H1 (cell line): ENCODE measurements around the gene PHF1. TPM values are rescaled to one million over a fixed set of nuclear protein-coding genes. Genes with fewer than 3 reads are reported as not detected.

Source experiments
- CTCF ChIA-PET: fragments of 300-600 bp; sonication (Branson Sonifier 250); formaldehyde crosslinking; loops from one replicate; lab custom pipeline; 2021; ENCODE audit not compliant: partially characterized antibody; lab: Charles Lee
- POLR2A ChIA-PET: fragments of 300-600 bp; sonication (Branson Sonifier 250); formaldehyde crosslinking; loops from one replicate; lab custom pipeline; 2021; ENCODE audit warnings: inconsistent platforms; ENCODE audit not compliant: partially characterized antibody; lab: Charles Lee
- DNase-seq, 2 experiments: peaks; one replicate each; pipeline versions ENCODE4 v3.0.0 to v3.0.0-alpha.2; 2010 to 2022; ENCODE audit warnings: low spot score in 2 of 2, low read depth in 1 of 2, mixed read lengths in 1 of 2
- FAIRE-seq: peaks from 2 replicates; lab custom pipeline; 2011; peaks lifted over from hg19 to GRCh38; lab: Jason Lieb, UNC
- H2AFZ ChIP-seq: 2 replicates; pipeline ENCODE4 v1.8.1; 2012; ENCODE audit warnings: low read length, inconsistent platforms
- H2AK5ac ChIP-seq: 2 replicates; pipeline ENCODE4 v1.6.1; 2013; ENCODE audit warnings: low read depth, low read length
- H2BK120ac ChIP-seq: replicated peaks from 2 replicates; pipeline ENCODE3; 2013; ENCODE audit warnings: low read depth, low read length, inconsistent platforms
- H2BK12ac ChIP-seq: 2 replicates; pipeline ENCODE4 v1.6.1; 2013; ENCODE audit warnings: low read depth, low read length
- H2BK15ac ChIP-seq: 2 replicates; pipeline ENCODE4 v1.6.1; 2013; ENCODE audit warnings: low read length
- H2BK20ac ChIP-seq: 2 replicates; pipeline ENCODE4 v1.6.1; 2013; ENCODE audit warnings: low read length
- H2BK5ac ChIP-seq: 2 replicates; pipeline ENCODE4 v1.6.1; 2013; ENCODE audit warnings: low read depth, low read length
- H3K14ac ChIP-seq: 2 replicates; pipeline ENCODE4 v1.6.1; 2013; ENCODE audit warnings: inconsistent platforms; ENCODE audit not compliant: insufficient read length
- H3K18ac ChIP-seq: 2 replicates; pipeline ENCODE4 v1.6.1; 2013; ENCODE audit warnings: low read length; ENCODE audit errors: extremely low read depth
- H3K23ac ChIP-seq: 2 replicates; pipeline ENCODE4 v1.6.1; 2013; ENCODE audit warnings: inconsistent platforms; ENCODE audit not compliant: insufficient read length
- H3K23me2 ChIP-seq: 2 replicates; pipeline ENCODE4 v1.6.1; 2013; ENCODE audit warnings: low read depth, low read length
- H3K27ac ChIP-seq: 2 replicates; pipeline ENCODE4 v1.6.1; 2011; ENCODE audit warnings: low read depth, low read length, inconsistent platforms
- H3K27me3 ChIP-seq, 4 experiments: replicated peaks in 1 of 4; 1 replicate in 1 of 4; 2 replicates in 3 of 4; pipeline versions ENCODE4 v1.6.1 to v1.8.1; 2011 to 2013; ENCODE audit warnings: low read length in 3 of 4, mild to moderate bottlenecking in 3 of 4, inconsistent platforms in 2 of 4, mixed read lengths in 2 of 4, moderate library complexity in 1 of 4; ENCODE audit not compliant: control insufficient read depth in 3 of 4, insufficient read depth in 3 of 4; ENCODE audit errors: extremely low read depth in 1 of 4
- H3K36me3 ChIP-seq, 4 experiments: 2 replicates each; pipeline versions ENCODE4 v1.6.1 to v1.8.1; 2011 to 2013; ENCODE audit warnings: mild to moderate bottlenecking in 4 of 4, low read length in 3 of 4, moderate library complexity in 2 of 4, control low read depth in 1 of 4, inconsistent platforms in 1 of 4; ENCODE audit not compliant: insufficient read depth in 4 of 4, control insufficient read depth in 2 of 4
- H3K4ac ChIP-seq: replicated peaks from 2 replicates; pipeline ENCODE3; 2013; ENCODE audit warnings: low read length, low read depth, mixed read lengths, inconsistent platforms; ENCODE audit not compliant: insufficient read length
- H3K4me1 ChIP-seq, 4 experiments: replicated peaks in 1 of 4; 1 replicate in 1 of 4; 2 replicates in 3 of 4; pipeline versions ENCODE4 v1.6.1 to v1.8.1; 2011 to 2013; ENCODE audit warnings: low read length in 3 of 4, inconsistent platforms in 2 of 4, mixed read lengths in 1 of 4; ENCODE audit not compliant: insufficient read depth in 4 of 4, control insufficient read depth in 3 of 4
- H3K4me2 ChIP-seq, 2 experiments: 2 replicates each; pipeline versions ENCODE4 v1.6.1 to v1.8.1; 2011 to 2013; ENCODE audit warnings: low read depth in 2 of 2, low read length in 2 of 2, control low read depth in 1 of 2, inconsistent platforms in 1 of 2, mild to moderate bottlenecking in 1 of 2; ENCODE audit not compliant: insufficient read depth in 1 of 2
- H3K4me3 ChIP-seq, 4 experiments: fragments of 200-600, 300-600 bp in 1 of 4; sonication (generic), shearing (Covaris generic), sonication (Bioruptor Twin) in 1 of 4; 2 replicates each; pipeline versions ENCODE4 v1.5.1 to v1.8.1; 2011 to 2016; ENCODE audit warnings: low read length in 4 of 4, low read depth in 3 of 4, control low read depth in 2 of 4, inconsistent platforms in 2 of 4, mild to moderate bottlenecking in 2 of 4, mixed read lengths in 1 of 4, moderate library complexity in 1 of 4; ENCODE audit not compliant: insufficient read depth in 2 of 4; ENCODE audit errors: extremely low read depth in 1 of 4
- H3K56ac ChIP-seq: replicated peaks from 2 replicates; pipeline ENCODE3; 2013; ENCODE audit warnings: low read depth, mild to moderate bottlenecking, mixed read lengths, low read length, inconsistent platforms; ENCODE audit not compliant: insufficient read length
- H3K79me1 ChIP-seq: 2 replicates; pipeline ENCODE4 v1.6.1; 2013; ENCODE audit warnings: low read depth, low read length, control low read depth
- H3K79me2 ChIP-seq, 2 experiments: 2 replicates each; pipeline versions ENCODE4 v1.6.1 to v1.8.1; 2012 to 2013; ENCODE audit warnings: low read length in 2 of 2, mild to moderate bottlenecking in 2 of 2, inconsistent platforms in 1 of 2; ENCODE audit not compliant: insufficient read depth in 2 of 2, control insufficient read depth in 1 of 2
- H3K9ac ChIP-seq, 4 experiments: replicated peaks in 1 of 4; 1 replicate in 1 of 4; 2 replicates in 3 of 4; pipeline versions ENCODE4 v1.6.1 to v1.8.1; 2011 to 2013; ENCODE audit warnings: low read depth in 3 of 4, low read length in 3 of 4, control low read depth in 2 of 4, mild to moderate bottlenecking in 2 of 4, moderate library complexity in 2 of 4, inconsistent platforms in 1 of 4; ENCODE audit errors: extremely low read depth in 1 of 4
- H3K9me3 ChIP-seq, 2 experiments: 2 replicates each; pipeline versions ENCODE4 v1.6.1 to v1.8.1; 2012 to 2013; ENCODE audit warnings: mild to moderate bottlenecking in 2 of 2, moderate library complexity in 2 of 2, control low read depth in 1 of 2, inconsistent platforms in 1 of 2, low read depth in 1 of 2, low read length in 1 of 2, mixed read lengths in 1 of 2; ENCODE audit not compliant: insufficient read depth in 2 of 2
- H4K20me1 ChIP-seq, 2 experiments: replicated peaks in 1 of 2; 2 replicates each; pipeline versions ENCODE3 to v1.8.1; 2011 to 2013; ENCODE audit warnings: inconsistent platforms in 2 of 2, low read length in 2 of 2, mild to moderate bottlenecking in 1 of 2; ENCODE audit not compliant: insufficient read depth in 2 of 2, control insufficient read depth in 1 of 2
- H4K5ac ChIP-seq: 2 replicates; pipeline ENCODE4 v1.6.1; 2013; ENCODE audit warnings: low read length, low read depth, mixed read lengths, inconsistent platforms; ENCODE audit not compliant: insufficient read length
- H4K8ac ChIP-seq: 2 replicates; pipeline ENCODE4 v1.8.0; 2013; ENCODE audit warnings: mild to moderate bottlenecking, moderate library complexity, low read length, inconsistent platforms; ENCODE audit not compliant: insufficient read depth; ENCODE audit errors: extremely low read depth
- H4K91ac ChIP-seq: replicated peaks from 2 replicates; pipeline ENCODE3; 2013; ENCODE audit warnings: low read length, mixed read lengths, inconsistent platforms; ENCODE audit not compliant: insufficient read length
- ASH2L ChIP-seq: fragments of 200-600, 300-600 bp; sonication (generic); IDR thresholded peaks from one replicate; pipeline ENCODE4 v1.7.1; 2017; ENCODE audit warnings: low read length
- BRCA1 ChIP-seq: IDR thresholded peaks from 2 replicates; pipeline ENCODE4 v1.6.1; 2012; ENCODE audit warnings: low read depth, low read length, improper control_type of control experiment
- CBX8 ChIP-seq: fragments of 300-800, 300-1000 bp; sonication (generic); IDR thresholded peaks from 2 replicates; pipeline ENCODE4 v1.7.1; 2016; ENCODE audit warnings: low read depth, low read length, borderline replicate concordance
- CHD2 ChIP-seq: IDR thresholded peaks from 2 replicates; pipeline ENCODE4 v1.6.1; 2012; ENCODE audit warnings: low read length, improper control_type of control experiment
- MAFK ChIP-seq: IDR thresholded peaks from 2 replicates; pipeline ENCODE4 v1.6.1; 2012; ENCODE audit warnings: low read depth, mild to moderate bottlenecking, improper control_type of control experiment, low read length
- SIN3A ChIP-seq, 2 experiments: IDR thresholded peaks in 1 of 2; conservative IDR thresholded peaks in 1 of 2; 2 replicates each; pipeline ENCODE4 v1.6.1; 2011 to 2012; ENCODE audit warnings: low read length in 2 of 2, improper control_type of control experiment in 1 of 2, low read depth in 1 of 2, mild to moderate bottlenecking in 1 of 2
- SIRT6 ChIP-seq: IDR thresholded peaks from one replicate; pipeline ENCODE4 v1.7.1; 2012; ENCODE audit warnings: low read length, inconsistent platforms
- SIX5 ChIP-seq: IDR thresholded peaks from 2 replicates; pipeline ENCODE4 v1.6.1; 2011; ENCODE audit warnings: mild to moderate bottlenecking, low read depth, low read length
- SP1 ChIP-seq: IDR thresholded peaks from 2 replicates; pipeline ENCODE4 v1.6.1; 2011; ENCODE audit warnings: low read depth, low read length
- TAF7 ChIP-seq: optimal IDR thresholded peaks from 2 replicates; pipeline ENCODE3; 2011; ENCODE audit warnings: low read depth, mild to moderate bottlenecking, inconsistent platforms, low read length, moderate library complexity, borderline replicate concordance
- WGBS, 2 experiments: shearing (Covaris generic) in 1 of 2; methylation state at CpG; one replicate each; pipeline versions ENCODE4 v1.1.6 to v1.1.7; 2013 to 2015; ENCODE audit warnings: low lambda C conversion rate in 2 of 2, mixed read lengths in 2 of 2, inconsistent platforms in 1 of 2, low coverage in 1 of 2, missing lambda C conversion rate in 1 of 2; ENCODE audit not compliant: insufficient replicate concordance in 2 of 2, insufficient coverage in 1 of 2, insufficient read length in 1 of 2; ENCODE audit errors: extremely low coverage in 1 of 2, missing lambda C conversion rate in 1 of 2; 5-methylcytosine and 5-hydroxymethylcytosine counted together
- polyA plus RNA-seq, 7 experiments: library from polyadenylated mRNA; depleted of rRNA in 3 of 7; stranded (reverse) in 5 of 7; unstranded in 2 of 7; fragments of >200 nt in 5 of 7; fragments of 200-250 nt in 2 of 7; gene quantifications; 1 replicate in 5 of 7; 2 replicates in 1 of 7; 4 replicates in 1 of 7; pipeline versions ENCODE4 v1.2.1 to v1.2.3, GENCODE V29; 2011 to 2013; ENCODE audit warnings: missing spikeins in 2 of 7, mixed read lengths in 2 of 7
- total RNA-seq: library from RNA; stranded (reverse); fragmentation: NEBNext Ultra II Directional; extraction: Animal tissue kit (Norgen Biotek cat#: 25700); gene quantifications from 2 replicates; pipeline ENCODE4 v1.2.1, GENCODE V29; 2021
- TF ChIP-seq, protein P1 (sequence below): IDR thresholded peaks from 2 replicates; pipeline ENCODE4 v1.6.1; 2011; ENCODE audit warnings: low read depth, mild to moderate bottlenecking, low read length; ENCODE audit not compliant: insufficient read depth

PHF1 gene
- total and polyA plus RNA-seq, 2 of the 8 experiments (the other 6 are each of a cell fraction or from before 2014, with no cell fraction given) = 47.3 to 78.6 TPM

- Histone ChIP-seq H2BK12ac (peak overlapping the region; percentile 99), H2AFZ (no peak overlapping the region), H3K23me2 (peaks cover 25% of the 10 kb centered on the region), H3K27ac (peak overlapping the region; percentile 98), H3K23ac (no peak overlapping the region), H4K91ac (peak overlapping the region; percentile 99), H3K9ac (peak overlapping the region in 3 of 4 experiments; percentile 44 to 83 (median 46); a peak in 5 of 7 replicates), H3K18ac (peak overlapping the region; percentile 76), H4K5ac (peak overlapping the region; percentile 24), H3K14ac (no peak overlapping the region), H2AK5ac (peak overlapping the region; percentile 98), H3K79me1 (peaks cover 14% of the 10 kb centered on the region), H3K4ac (peak overlapping the region; percentile 94), H3K4me3 (peak overlapping the region; percentile 31 to 61 (median 56); a peak in 7 of 8 replicates), H2BK5ac (peak overlapping the region; percentile 93; the same call in 1 of the 2 replicates), H2BK15ac (peak overlapping the region; percentile 90; the same call in 1 of the 2 replicates), H3K4me1 (peaks cover 11 to 34% (median 25%) of the 10 kb centered on the region in 4 experiments), H3K56ac (peak overlapping the region; percentile 27), H4K20me1 (peaks cover 0 to 10% of the 10 kb centered on the region in 2 experiments), H3K79me2 (peaks cover 8 to 71% of the 10 kb centered on the region in 2 experiments; a peak in 3 of 4 replicates)
- DNase-seq (no peak), FAIRE-seq (no peak)
- 32% methylated on average over 9 of the region's 10 CpGs; no CpG with 5 or more reads in 1 of the 2 experiments for WGBS, 2 experiments
- ChIA-PET POLR2A (interaction anchor here (0.9 to 14.8 kb wide), 12 partner anchors 8 to 461 kb away, joined by 3 to 381 read pairs (median 6); partner anchors contain the start of genes CUTA, RGL2, SYNGAP1 and ZBTB22), CTCF (interaction anchor here (0.9 to 1.7 kb wide), 5 partner anchors 9 to 24 kb away, joined by 3 to 6 read pairs (median 3); partner anchors contain the start of gene ZBTB9)
- TF ChIP-seq CBX8 (no peak), CHD2 (no peak), SIX5 (no peak), ASH2L (no peak), SP1 (no peak), BRCA1 (no peak), SIN3A (conservative IDR thresholded peaks at IDR 0.05 in 1 of 2, IDR thresholded peaks at IDR 0.05 in 1 of 2; ENCODE audit: low read depth in 1 of 2, low read length in 2 of 2) (no peak), TAF7 (no peak), SIRT6 (no peak), MAFK (no peak)
- TF ChIP-seq, protein P1, sequence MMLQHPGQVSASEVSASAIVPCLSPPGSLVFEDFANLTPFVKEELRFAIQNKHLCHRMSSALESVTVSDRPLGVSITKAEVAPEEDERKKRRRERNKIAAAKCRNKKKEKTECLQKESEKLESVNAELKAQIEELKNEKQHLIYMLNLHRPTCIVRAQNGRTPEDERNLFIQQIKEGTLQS = no peak
- TF ChIP-seq, all 59 proteins: peak for 0
- Histone ChIP-seq H3K27me3 (no peaks in the 10 kb centered on the region), H3K4me2 (peak overlapping the region; percentile 90 to 91), H4K8ac (peak overlapping the region; percentile 76), H3K36me3 (peaks cover 19 to 26% (median 23%) of the 10 kb centered on the region in 4 experiments), H2BK20ac (peak overlapping the region; percentile 24), H2BK120ac (no peak overlapping the region), H3K9me3 (no peaks in the 10 kb centered on the region; a peak in 1 of 4 replicates)
These were observed 21.7 kb downstream of the PHF1 start for GRCh38 chr6:33432546-33432945.
